ENCODE results near the gene ZFR2.

Gene ZFR2

DNA sequence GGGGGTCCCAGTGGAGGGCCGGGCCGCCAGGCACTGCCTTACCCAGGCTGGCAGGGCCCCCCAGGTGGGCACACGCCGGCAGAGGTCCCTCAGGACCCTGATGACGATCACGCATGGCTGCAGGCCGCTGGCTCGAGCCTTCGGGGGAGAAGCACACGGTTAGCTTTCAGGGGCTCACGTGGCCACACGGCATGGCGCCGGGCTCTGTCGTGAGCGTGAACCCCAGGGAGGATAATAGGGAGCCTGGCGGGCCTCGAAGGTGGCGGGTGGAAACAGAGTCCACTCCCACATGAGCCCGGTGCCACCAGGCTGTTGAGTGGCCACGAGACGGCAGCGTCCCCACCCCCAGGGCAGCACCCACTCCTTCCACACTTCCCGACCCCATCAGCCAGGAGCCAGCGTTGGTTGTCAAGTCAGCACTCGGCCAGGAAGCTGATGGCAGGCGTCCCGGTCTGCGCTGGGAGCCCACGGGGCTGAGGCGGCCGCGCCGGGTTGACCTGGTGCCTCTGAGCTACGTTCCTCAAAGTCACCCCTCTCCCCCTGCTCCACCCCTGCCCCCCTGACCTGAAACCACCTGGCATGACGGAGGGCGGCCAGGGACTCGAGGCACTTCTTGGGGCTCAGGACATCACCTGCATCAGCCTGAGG is 58.0 kb downstream of the ZFR2 start:
- DNase-seq = no peak

DNA sequence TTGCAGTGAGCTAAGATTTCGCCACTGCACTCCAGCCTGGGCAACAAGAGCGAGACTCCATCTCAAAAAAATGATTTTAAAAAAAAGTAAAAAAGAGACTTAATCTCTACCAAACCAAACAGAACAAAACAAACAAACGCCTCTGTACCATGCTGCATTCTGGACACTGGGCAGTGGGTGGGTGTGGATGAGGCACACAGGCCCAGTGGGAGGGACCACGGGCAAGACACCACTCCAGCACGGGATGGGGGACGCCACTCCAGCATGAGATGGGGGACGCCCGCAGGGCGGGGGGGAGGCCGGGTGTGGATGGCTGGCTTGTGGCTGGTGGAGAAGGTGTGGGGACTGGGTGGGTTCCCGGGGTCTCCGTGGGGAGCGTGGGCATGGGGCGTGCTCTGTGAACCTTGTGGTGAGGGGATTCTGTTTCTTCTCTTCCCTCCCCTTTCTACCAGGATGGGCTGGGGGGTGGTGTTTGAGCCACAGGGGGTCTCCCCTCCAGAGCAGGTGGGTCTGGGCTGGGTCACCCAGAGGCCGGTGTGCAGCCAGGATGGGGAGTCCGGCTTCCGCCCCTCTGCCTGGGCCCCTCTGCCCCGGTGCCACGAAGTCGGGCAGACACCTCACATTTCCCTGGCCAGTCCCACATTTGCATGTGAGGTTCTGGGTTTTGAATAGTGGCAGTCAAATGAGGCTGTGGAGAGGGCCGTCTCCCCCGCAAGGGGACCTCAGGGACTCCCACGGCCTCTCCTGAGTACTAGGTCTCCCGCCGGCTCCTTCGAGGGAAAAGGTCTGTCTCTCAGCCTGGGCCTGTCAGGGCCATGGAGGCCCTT is 58.7 kb downstream of the ZFR2 start:
- no peak for DNase-seq

DNA sequence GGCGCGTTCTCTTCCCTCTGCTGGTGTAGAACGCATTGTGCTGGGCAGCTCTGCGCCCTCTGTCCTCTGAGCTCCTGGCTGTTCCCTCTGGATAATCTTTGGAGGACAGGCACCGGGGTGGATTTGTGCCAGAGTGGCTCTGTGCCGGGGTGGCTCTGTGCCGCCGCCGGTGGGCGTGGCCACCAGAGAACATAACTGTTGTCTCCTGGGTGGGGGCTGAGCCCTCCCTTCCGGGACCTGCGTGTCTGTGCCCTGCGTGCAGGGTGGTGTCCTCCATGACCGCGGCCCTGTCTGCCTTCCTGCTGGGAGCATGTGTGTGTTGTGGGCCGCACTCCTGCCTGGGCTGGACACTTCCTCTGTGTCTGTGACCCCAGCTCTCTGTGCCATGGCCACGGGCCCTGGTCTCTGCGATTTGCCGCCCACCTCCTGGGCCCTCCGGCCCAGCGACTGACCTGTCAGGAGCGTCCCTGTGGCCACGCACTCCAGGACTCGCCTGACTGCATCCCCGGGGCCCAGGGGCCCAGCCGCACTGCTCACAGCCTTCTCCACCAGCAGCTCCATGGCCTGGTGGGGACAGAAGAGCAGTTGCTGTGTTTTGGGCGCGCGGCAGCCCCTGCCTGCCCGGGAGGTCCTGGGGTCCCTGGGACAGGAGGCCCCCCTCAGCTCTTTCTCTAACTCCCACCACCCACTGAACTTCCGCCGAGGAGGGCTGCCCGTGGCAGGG is 60.3 kb downstream of the ZFR2 start:
- DNase-seq = no peak

DNA sequence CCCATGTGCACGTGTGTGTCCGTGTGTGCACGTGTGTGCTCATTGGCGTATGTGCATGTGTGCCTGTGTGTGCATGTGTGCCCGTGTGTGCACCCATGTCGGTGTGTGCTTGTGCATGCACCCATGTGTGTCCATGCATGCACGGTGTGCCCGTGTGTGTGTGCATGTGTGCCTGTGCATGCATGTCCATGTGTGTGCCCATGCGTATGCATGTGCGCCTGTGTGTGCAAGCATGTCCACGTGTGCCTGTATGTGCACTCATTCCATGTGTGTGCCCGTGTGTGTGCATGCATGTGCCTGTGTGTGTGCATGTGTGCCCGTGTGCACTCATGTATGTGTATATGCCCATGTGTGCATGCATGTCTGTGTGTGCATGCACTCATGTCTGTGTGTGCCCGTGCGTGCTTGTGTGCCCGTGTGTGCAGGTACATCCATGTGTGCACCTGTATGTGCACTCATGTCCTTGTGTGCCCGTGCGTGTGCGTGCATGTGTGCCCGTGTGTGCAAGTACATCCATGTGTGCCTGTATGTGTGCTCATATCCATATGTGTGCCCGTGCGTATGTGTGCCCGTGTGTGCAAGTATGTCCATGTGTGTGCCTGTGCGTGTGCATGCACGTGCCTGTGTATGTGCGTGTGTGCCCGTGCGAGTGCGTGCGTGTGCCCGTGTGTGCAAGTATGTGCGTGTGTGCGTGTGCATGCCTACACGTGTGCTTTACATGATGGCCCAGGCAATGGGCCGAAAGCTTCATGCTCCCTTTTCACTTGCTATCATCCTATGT is 61.1 kb downstream of the ZFR2 start:
- DNase-seq = no peak

DNA sequence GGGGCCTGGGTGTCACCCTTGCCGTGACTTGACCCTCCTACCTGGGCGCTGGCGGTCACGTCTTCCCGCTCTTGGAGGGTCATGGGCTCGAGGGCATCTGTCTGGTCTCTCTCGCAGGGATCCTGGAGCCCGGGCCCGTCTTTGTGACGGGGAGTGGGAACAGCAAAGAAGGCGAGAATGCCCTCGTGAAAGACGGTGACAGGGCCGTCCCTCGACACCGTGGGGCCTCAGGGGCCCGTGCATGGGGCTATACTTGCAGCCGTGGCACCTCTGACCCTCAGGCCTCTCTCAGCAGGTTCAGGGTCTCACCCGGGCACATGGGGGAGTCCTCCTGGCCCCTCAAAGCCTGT is 61.7 kb downstream of the ZFR2 start:
- no peak for DNase-seq

DNA sequence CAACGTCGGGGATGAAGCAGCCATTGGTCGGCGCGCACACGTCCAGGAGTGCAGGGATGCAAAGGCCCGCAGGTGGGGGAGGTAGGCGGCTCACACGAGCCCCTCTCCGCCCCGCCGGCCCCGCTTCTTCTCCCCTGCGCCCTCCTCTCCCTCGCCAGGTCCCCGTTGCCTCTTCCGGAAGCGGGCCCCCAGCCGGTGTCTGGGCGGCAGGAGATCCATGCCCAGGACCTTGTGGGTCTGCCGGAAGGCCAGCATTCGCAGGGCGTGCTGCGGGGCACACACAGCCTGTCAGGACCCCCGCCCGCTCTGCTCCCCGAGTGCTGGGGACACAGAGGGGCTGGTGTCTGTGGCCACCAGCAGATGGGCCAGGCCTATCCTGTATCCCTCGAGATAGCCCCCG is 63.0 kb downstream of the ZFR2 start:
- no peak for DNase-seq

DNA sequence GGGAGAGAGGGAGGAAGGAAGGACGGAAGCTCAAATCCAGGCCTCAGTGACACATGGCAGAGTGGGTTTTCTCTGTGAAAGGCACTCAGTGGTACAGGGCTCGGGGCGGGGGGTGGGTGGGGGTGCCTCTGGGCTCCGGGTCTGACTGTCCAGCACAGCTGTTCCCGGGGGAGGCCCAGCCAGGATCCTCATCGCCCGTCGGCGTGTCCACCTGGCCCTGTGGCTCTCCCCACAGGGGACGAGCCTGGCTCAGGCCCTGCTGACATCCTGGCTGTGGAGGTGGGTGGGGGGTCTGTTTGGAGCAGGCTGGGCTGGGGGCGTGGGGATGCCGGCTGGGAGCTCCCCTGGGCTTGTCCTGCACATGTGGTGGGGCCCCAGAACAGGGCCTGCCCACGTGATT is 64.4 kb downstream of the ZFR2 start:
- DNase-seq = no peak

DNA sequence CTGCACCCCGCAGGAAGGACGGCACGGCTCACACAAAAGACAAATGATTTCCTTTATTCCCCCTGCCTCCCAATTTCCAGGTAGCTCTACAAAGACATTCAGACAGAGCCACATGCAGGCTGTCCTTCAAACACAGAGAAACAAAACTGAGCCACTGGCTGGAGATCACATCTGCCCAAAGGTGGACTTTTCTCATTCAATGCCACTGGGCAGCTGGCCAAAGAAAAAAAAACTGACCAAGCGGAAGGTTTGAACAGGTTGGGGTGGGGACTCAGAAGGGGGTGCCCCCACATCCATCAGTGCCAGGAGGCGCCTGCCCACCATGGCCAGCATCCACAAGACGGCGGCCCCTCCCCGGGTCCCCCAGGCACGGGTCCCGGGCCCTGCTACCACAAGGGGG is 64.9 kb downstream of the ZFR2 start:
- DNase-seq = no peak

DNA sequence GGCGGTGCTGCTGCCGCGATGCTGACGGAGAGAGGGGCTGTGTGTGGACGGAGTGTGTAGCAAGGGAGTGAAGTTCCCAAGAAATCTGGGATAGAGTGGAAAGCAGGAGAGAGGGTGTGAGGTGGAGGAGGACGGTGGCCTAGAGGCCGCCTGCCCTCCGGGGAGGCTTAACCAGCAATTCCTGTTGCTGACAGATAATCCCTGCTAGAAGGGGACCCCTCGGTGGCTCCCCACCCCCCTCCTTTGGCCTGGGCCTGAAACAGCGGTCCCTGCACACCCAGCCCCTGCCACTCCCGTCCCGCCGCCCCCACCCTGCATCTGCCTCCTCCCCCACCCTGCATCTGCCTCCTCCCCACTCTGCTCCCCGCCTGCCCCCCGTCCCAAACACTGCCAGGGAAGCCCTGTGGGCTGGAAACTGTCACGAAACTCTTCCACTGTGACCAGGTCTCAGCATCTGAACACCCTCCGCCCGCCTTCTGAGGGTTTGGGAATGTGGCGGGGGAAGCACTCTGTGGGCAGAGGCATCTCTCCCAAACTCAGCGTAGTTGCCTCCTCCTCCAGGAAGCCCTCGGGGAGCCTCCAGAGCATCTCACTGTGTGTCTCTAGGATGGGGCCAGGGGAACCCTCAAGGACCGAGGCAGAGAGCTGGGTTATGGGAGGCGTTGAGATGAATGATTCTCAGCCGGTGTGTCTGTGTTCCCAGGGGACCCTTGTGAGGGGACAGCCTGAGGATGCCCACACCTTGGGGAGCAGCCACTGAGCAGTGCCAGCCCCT is 65.5 kb downstream of the ZFR2 start:
- DNase-seq = no peak

DNA sequence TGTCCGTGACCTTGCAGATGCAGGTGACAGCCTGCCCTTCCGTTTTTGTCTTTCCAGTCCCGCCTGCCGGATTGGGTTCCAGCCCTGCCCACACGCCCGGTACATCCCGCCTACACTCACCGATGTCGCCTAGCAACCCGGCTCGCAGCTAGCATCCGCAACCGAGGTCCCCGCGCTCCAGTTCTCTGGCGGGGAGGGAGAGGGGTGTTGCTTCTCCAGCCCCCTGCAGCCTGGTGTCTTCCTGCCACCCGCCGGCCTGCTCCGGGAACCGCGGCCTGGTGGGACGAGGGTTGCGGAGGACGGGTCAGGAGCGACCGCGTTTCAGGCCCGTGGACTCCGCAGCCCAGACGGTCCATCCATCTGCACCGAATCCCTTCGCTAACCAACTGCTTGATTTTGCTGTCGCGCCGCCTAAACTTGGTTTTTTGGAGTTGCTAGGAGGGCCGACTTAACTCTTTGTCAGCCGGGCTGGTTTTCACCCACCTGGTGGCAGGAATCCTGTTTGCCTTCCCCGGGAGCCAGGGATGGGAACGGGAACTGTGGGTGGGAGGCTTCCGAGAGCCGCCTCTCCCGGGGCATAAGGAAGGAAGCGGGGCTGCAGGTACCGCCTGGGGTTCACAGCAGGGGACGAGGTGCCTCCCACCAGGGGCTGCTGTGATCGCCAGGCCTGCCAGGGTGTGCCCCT is 67.3 kb downstream of the ZFR2 start:
- DNase-seq = peak; percentile 59

DNA sequence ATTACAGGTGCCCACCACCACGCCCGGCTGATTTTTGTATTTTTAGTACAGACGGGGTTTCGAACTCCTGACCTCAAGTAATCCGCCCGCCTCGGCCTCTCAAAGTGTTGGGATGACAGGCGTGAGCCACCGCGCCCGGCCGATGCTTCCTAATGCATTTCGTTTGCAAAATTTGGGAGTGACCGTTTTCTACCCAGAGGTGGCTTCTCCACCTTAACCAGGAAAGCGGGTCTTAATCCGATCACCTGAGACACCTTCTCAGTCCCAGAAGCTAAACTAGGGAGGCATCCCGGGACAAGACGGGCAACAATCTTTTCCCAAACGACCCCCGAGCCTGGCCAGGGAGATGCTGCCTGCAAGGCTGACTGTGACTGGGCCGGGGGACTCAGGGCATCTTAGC is 67.8 kb downstream of the ZFR2 start:
- no peak for DNase-seq

DNA sequence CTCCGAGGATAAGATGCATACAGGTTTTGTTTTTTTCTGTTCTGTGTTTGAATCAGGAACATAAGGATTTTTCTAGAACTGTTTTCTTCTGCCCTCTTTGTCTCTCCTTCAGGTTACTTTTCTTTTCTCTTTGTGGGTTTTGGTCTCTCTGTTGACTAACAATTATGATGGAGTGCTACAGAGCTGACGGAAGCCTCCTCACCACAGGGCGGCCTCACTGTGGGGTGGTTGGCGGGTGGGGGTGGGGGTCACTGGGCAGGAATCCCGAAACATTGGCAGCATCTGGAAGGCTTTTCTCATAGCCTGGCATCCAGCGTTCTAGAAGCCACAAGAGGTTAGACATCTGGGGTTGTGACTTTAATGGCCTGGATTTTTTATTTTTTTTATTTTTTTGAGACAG is 70.7 kb downstream of the ZFR2 start:
- DNase-seq = peak; percentile 45

DNA sequence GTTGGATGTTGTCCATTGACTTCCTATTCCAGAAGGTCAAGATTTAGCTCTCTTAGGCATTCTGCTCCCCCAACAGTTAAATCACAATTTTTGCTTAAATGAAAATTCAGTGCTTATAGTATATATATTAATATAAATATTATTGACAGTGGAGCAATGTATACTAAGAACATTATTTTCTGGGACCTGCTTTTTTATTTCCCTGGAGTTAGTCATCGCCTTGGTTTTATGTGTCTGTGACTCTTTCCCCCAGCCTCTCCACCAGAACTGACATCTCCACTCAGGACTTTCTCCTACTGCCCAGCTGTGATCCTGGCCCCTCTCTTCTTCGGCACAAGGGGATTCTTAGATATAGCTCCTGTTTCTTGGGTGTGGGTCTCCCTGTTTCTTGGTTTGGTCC is 72.5 kb downstream of the ZFR2 start:
- no peak for DNase-seq

DNA sequence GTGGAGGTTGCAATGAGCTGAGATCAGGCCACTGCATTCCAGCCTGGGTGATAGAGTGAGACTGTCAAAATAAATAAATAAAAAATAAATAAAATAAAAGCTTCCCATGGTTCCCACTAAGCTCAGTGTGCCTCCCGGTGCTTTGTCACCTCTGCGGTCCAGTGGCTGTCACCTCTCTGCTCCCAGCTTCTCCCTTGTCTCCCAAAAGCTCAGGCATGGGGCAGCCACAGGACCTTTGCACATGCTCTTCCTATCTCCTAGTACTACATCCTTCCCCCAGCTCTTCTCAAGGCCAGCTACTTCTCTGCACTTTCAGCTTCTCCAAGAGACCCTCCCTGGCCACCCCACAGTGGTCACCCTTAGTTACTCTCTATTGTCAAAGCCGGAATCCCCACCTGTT is 75.0 kb downstream of the ZFR2 start:
- no peak for DNase-seq

DNA sequence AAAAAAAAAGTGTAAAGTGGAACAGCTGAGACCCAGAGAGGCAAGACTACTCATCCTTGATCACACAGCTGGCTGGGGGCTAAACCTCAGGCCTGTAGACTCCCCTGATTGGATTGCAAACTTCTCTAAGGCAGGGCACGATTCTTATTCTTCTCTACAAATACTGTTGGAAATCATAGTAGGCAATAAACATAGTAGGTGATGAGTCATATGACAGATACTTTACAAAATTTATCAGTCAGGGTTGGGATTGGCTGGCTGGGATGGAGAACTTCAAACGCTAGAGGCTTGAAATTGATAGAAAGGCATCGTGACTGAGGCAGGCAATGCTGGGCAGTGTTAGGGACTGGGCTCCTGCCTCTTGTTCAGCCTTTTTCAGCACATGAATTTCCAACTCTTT is 76.7 kb downstream of the ZFR2 start:
- DNase-seq = no peak

DNA sequence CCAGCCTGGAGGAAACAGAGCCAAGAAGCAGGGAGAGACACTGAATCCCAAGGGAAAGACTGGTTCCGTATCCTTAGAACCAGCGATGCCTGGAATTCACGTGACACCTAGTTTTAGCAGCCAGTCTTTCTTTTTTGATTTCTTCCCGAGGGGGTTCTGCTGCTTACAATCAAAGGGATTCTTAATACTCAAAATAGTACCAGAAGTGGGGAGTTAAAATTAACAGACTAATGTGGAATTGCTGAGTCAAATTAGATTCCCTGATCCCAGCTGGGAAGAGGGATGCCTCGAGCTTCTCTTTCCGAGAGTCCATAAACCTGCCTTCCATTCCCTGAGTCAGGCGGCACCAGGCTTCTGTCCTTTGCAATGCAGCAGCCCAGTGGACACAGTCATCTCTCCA is 77.9 kb downstream of the ZFR2 start:
- no peak for DNase-seq

DNA sequence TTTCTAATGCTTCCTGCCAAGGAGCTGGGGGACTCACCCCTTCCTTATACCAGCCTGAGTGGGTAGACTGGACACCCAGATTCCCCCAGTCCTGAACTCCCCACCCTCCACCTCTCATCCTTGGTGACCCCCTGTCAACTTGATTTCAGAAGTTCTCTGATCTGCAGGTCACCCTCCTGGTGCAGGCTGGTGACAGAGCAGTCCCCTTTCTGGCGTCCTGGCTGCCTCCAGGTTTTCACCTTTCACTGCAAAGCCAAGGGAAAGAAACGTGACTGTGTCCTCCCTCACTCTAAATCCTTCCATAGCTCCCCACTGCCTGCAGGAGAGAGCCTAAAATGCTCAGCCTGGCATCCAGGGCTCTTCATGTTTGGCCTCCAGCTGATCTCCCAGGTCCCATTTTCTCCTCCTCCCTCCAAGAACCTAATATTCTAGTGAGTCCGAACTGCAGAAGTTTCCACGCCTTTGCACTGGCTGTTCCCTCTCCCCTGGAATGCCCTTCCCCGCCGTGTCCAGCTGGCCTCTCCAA is 78.6 kb downstream of the ZFR2 start:
- DNase-seq = no peak

DNA sequence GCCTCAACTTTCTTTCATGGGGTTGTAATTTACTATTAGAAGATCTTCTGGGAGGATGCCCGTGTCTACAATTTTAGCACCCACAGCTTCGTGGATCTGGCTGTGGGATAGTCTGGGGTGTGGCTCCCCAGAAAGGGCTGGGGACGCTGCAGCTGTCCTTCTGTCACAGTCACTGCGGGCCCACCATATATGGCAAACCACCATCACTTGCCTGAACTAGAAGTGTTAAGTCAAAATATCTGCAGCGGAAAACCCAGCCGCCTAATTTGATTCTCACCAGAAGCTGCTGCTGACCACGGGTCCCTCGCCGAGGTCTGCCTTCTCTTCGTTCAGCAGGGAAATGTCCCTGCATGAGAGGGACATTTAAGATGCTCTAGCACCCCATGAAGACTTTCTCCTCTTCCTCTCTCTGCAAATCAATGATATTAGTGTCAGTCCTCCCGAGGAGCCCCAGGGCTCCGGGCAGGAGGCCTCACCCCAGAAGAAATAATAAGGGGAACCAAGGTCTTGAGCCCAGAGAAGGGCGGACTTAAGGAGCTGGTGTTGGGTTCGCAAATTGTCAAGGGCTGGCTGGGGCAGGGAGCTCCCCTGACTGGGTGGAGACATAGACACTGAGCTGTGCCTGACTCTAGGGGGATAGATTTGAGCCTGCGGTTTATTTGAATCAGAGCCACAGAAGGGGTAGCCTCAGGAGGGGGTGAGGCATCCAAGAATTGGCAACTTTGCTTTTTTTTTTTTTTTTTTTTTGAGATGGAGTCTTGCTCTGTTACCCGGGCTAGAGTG is 79.7 kb downstream of the ZFR2 start:
- DNase-seq = no peak

DNA sequence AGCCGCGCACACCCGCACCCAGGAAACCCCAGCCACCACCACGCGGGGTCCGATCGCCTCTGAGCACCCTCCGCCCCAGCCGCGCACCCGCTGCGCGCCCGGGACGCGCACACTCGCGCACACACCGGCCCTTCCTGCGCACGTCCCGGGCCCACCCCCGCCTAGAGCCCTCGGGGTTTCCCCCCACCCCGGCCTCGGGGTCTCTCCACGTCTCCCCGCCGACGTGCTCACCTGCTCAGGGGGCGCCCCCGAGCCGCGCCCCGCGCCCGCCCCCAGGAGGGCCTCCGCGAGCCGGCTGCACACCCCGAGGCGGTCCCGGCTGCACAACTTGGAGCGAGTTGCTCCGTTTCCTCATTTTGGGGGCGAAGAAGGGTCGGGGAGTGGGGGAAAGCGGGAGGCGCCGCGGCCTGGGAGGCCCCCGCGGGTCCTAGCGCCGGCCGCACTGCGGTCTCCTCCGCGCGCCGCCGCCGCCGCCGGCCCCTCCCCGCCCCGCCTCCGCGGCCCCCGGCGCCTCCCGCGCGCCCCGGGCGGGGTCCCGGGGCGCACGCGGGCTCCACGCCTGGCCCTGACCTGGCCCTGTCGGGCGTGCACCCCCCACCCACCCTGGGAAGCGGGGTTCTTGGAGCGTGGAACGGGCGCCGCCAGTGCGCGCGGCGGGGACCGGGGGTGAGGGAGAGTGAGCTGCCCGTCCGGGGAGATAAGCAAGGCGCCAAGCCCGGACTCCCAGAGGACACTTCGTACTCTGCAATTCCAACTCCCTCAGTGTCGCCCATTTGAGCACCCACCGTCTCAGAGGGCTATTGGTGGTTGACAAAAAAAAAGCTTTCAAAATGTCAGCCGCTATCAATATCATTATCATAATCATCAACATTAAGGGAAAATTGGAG is 82.7 kb downstream of the ZFR2 start, which contains the start of gene MATK:
MATK (minus strand) TSS at position 444 of the 887 bp plus-strand sequence. CDS start 1,246 bp downstream, outside the sequence.
- DNase-seq = no peak
